Type B pancreatic cell (in vitro differentiated cells): ENCODE results near the gene GALT. TPM values are rescaled to one million over a fixed set of nuclear protein-coding genes. Genes with fewer than 3 reads are reported as not detected.

ENCODE experiments used
- DNase-seq: peaks from one replicate; pipeline ENCODE4 v3.0.0; 2021; ENCODE audit warnings: mixed read lengths; ENCODE audit not compliant: unreplicated experiment; ENCODE audit errors: extremely low spot score
- H3K27ac Mint-ChIP-seq: 2 replicates; pipeline ENCODE4 v1.8.0; 2021; ENCODE audit warnings: mild to moderate bottlenecking, mixed read lengths
- H3K27me3 Mint-ChIP-seq: 2 replicates; pipeline ENCODE4 v1.8.0; 2021; ENCODE audit warnings: mixed read lengths
- H3K36me3 Mint-ChIP-seq: 2 replicates; pipeline ENCODE4 v1.8.0; 2021; ENCODE audit warnings: mixed read lengths
- H3K4me1 Mint-ChIP-seq: one replicate; pipeline ENCODE4 v1.8.0; 2021; ENCODE audit warnings: mixed read lengths; ENCODE audit not compliant: unreplicated experiment
- H3K4me3 Mint-ChIP-seq: 2 replicates; pipeline ENCODE4 v1.8.0; 2021; ENCODE audit warnings: mild to moderate bottlenecking, mixed read lengths
- H3K9me3 Mint-ChIP-seq: 2 replicates; pipeline ENCODE4 v1.8.0; 2021; ENCODE audit warnings: mixed read lengths
- CTCF ChIP-seq: fragments of 200-600 bp; sonication (generic); conservative IDR thresholded peaks from 2 replicates; pipeline ENCODE4 v1.5.0; 2021; ENCODE audit warnings: antibody characterized with exemption, mild to moderate bottlenecking
- total RNA-seq: library from RNA; stranded (reverse); gene quantifications from 2 replicates; pipeline ENCODE4 v1.2.1, GENCODE V29; 2021; ENCODE audit warnings: low replicate concordance

GALT gene
- total RNA-seq, 1 donor from 2014 or later: 70.5 TPM

DNA sequence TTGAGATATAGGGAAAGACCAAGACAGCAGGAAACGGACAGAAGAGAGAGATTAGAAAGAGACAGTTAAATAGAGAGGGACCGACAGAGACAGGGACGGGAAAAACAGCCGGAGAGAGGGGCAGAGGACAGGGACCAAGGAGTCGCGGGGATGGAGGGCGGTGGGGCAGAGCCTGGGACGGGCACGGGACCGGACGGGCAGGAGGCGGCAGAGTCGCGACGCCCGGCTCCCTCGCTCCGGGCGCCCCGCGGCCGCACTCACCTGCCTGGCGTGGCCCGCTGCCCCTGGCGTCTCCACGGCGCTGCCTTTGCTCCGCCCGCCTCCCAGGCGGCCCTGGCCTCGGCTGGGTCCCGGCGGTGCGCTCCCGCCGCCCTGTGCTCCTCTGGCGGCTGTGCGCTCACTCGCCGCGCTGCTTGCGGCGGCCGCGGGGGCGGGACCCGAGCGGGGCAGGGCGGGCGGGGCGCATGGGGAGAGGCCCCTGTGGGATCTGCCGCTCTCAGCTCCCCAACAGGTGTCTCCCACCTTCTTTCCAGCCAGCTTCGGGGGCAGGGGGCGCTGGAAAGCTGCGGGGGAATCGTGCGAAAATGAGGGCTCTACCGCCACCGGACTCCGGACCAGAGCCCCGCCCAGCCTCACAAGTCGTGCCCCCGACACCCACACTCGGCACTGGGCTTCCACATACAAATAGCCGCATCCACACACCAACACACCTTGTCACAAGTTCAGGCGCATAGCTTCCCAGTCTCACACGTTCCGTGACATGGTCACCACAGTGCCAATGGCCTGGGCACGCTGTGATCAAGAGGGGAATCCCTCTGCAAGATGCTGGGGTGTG lies 17.6 kb upstream of the GALT start, which contains the start of gene ARID3C:
ARID3C (minus strand) TSS at position 411 of the 835 bp plus-strand sequence. CDS start 1,052 bp downstream, outside the sequence.
- Mint-ChIP-seq H3K9me3 (no peaks in the 10 kb centered on the region), H3K27ac (no peak within 1 kb of the TSS), H3K27me3 (peaks cover 84% of the 10 kb centered on the region), H3K36me3 (peaks cover 4% of the 10 kb centered on the region), H3K4me1 (peaks cover 14% of the 10 kb centered on the region), H3K4me3 (peak within 1 kb of the TSS; percentile 84)
- no peak for DNase-seq
- no peak for TF ChIP-seq CTCF

DNA sequence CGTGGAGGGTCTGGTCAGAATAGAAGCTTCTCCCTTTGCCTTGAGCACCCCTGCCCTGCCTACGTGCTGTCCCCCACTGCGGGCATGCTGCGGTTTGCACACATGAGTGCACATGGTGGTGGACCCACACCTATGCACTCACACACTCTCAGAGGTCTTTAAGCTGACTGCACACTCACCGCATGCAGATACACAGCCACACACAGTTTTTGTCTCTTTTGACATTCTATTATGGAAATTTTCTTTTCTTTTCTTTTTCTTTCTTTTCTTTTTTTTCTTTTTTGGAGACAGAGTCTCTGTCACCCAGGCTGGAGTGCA lies 17.0 kb upstream of the GALT start:
- Mint-ChIP-seq H3K36me3 (peaks cover 4% of the 10 kb centered on the region), H3K4me1 (peaks cover 17% of the 10 kb centered on the region), H3K9me3 (no peaks in the 10 kb centered on the region), H3K4me3 (peak overlapping the region; percentile 83), H3K27me3 (peaks cover 78% of the 10 kb centered on the region), H3K27ac (no peak overlapping the region)
- DNase-seq: no peak
- TF ChIP-seq CTCF: no peak

DNA sequence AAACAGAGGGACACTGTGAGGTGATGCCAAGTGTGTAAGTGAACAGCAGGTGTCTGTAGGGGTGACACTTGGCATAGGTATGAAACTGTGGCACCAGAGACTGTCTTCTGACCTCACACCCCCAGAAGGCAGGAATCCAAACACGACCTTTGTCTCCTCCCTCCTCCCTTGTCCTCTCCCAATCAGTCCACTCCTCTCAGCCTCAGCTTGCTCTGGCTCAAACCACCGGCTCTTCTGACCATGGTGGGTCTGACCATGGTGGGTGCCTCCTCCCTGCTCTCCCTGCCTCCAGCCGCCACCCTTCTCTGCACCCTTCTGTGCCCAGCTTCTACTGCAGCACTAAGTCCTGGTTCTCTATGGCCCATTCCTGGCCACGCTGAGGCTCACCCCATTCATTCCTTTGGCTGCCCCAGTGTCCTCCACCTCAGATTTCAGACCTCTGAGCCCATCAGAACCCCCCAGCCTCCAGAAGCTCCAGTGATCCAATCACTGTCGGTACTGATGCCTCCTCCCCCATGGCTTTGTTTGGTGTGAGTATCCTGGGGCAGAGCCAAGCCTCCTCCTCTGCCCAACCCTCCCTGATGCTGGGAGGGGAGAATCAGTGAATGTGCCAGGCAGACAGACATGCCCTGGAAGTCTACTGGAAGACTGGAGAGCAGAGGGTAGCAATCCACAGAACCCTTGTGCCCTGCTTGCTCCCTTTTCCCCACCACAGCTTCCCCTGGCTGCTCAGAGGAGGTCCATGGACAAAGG lies 15.9 kb upstream of the GALT start:
- no peak for DNase-seq
- peaks cover 21% of the 10 kb centered on the region for H3K4me1 Mint-ChIP-seq
- H3K4me3 Mint-ChIP-seq: peak overlapping the region; percentile 37
- peaks cover 70% of the 10 kb centered on the region for H3K27me3 Mint-ChIP-seq
- H3K27ac Mint-ChIP-seq: no peak overlapping the region
- no peak for TF ChIP-seq CTCF
- peaks cover 4% of the 10 kb centered on the region for H3K36me3 Mint-ChIP-seq
- no peaks in the 10 kb centered on the region for H3K9me3 Mint-ChIP-seq

DNA sequence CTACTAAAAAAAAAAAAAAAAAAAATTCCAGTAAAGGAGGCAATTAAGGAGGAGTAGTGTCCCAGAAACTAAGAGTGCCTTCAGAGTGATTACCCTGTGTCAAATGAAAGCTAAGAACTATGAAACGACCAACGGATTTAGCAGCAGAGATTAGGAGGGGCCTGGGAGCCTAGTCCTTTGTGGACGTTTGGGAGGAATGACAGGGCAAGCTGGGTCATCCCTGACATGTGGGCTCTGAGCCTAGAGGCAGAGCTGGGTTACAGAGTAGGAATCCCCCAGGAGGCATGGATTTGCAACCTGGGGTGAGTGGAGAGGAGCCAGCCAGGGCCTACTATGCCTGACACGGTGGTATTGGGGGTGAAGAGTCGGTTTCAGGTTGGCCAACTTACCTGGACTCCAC lies 13.3 kb upstream of the GALT start:
- no peak for DNase-seq
- no peaks in the 10 kb centered on the region for H3K9me3 Mint-ChIP-seq
- TF ChIP-seq CTCF: no peak
- no peak overlapping the region for H3K4me3 Mint-ChIP-seq
- no peak overlapping the region for H3K27ac Mint-ChIP-seq
- H3K4me1 Mint-ChIP-seq: peaks cover 30% of the 10 kb centered on the region
- H3K27me3 Mint-ChIP-seq: peaks cover 44% of the 10 kb centered on the region
- no peaks in the 10 kb centered on the region for H3K36me3 Mint-ChIP-seq

GRCh38 chr9:34633851-34634550 lies 12.5 kb upstream of the GALT start:
- no peak overlapping the region for H3K27ac Mint-ChIP-seq
- peak; percentile 93 for TF ChIP-seq CTCF
- H3K27me3 Mint-ChIP-seq: peaks cover 37% of the 10 kb centered on the region
- H3K4me1 Mint-ChIP-seq: peaks cover 26% of the 10 kb centered on the region
- no peaks in the 10 kb centered on the region for H3K9me3 Mint-ChIP-seq
- H3K36me3 Mint-ChIP-seq: no peaks in the 10 kb centered on the region
- DNase-seq: no peak
- peak overlapping the region; percentile 65 for H3K4me3 Mint-ChIP-seq
